ENCODE results near the gene CCNL2.

The CCNL2 gene

GRCh38 chr1:1422465-1423244 lies 23.5 kb upstream of the CCNL2 start:
- H3K4me3 ChIP-seq (replicated peaks; ENCODE audit: low read depth, low read length) = no peak overlapping the region
- no peak for DNase-seq (ENCODE audit: extremely low read depth, low read depth)
- no peak for TF ChIP-seq CTCF (IDR thresholded peaks at IDR 0.05; ENCODE audit: low read depth, low read length, missing control alignments)

- no peak overlapping the region for H3K4me3 ChIP-seq (replicated peaks; ENCODE audit: low read depth, low read length)
- DNase-seq (ENCODE audit: extremely low read depth, low read depth) = no peak
- TF ChIP-seq CTCF (IDR thresholded peaks at IDR 0.05; ENCODE audit: low read depth, low read length, missing control alignments) = no peak
Observed at GRCh38 chr1:1421907-1422464, 22.9 kb upstream of the CCNL2 start.

- TF ChIP-seq CTCF (IDR thresholded peaks at IDR 0.05; ENCODE audit: low read depth, low read length, missing control alignments) = no peak
- DNase-seq (ENCODE audit: extremely low read depth, low read depth) = no peak
- no peak within 1 kb of the TSS for H3K4me3 ChIP-seq (replicated peaks; ENCODE audit: low read depth, low read length)
Observed at GRCh38 chr1:1421147-1421906, 22.2 kb upstream of the CCNL2 start, which contains the start of gene ANKRD65. ANKRD65 (minus strand) TSS chr1:1421276; CDS start chr1:1421005, 271 bp downstream.

GRCh38 chr1:1420654-1421141 lies 21.6 kb upstream of the CCNL2 start:
- no peak for TF ChIP-seq CTCF (IDR thresholded peaks at IDR 0.05; ENCODE audit: low read depth, low read length, missing control alignments)
- no peak for DNase-seq (ENCODE audit: extremely low read depth, low read depth)

GRCh38 chr1:1419813-1420653 lies 20.9 kb upstream of the CCNL2 start:
- no peak overlapping the region for H3K4me3 ChIP-seq (replicated peaks; ENCODE audit: low read depth, low read length)
- DNase-seq (ENCODE audit: extremely low read depth, low read depth) = no peak
- TF ChIP-seq CTCF (IDR thresholded peaks at IDR 0.05; ENCODE audit: low read depth, low read length, missing control alignments) = no peak

More at GRCh38 chr1:1420654-1421141, 21.6 kb upstream of the CCNL2 start:
- no peak overlapping the region for H3K4me3 ChIP-seq (replicated peaks; ENCODE audit: low read depth, low read length)

DNA sequence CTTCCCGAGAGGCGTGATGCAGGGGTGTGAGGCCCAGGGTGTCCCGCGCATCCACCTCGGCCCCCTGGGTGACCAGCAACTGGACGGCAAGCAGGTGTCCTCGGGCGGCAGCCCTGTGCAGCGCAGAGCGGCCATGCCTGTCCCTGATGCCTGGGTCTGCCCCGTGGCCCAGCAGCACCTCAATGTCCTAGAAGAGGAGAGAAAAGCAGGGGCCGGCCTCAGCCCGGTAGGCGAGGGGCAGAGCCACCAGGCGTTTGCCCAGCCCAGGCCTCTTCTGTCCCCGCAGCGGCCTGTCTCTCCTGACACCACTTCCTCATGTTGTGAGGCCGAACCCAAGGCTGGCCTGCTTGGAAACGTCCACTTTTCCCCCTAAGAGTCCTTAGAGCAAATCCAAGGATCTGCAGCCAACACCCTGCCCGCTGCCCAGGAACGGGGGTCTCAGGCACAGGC lies 20.3 kb upstream of the CCNL2 start:
- DNase-seq (ENCODE audit: extremely low read depth, low read depth) = no peak
- TF ChIP-seq CTCF (IDR thresholded peaks at IDR 0.05; ENCODE audit: low read depth, low read length, missing control alignments) = no peak
- no peak overlapping the region for H3K4me3 ChIP-seq (replicated peaks; ENCODE audit: low read depth, low read length)

Measured in HFF-Myc (cell line).